NCI-H1105 (cell line): Measurements from ENCODE around the gene NECAB2.
A peak's percentile ranks its signal among the peaks of the same experiment; 100 is the strongest.

Source experiments
- DNase-seq: peaks from one replicate; lab custom pipeline; 2025; lab: John Stamatoyannopoulos, UW

Gene NECAB2

DNA sequence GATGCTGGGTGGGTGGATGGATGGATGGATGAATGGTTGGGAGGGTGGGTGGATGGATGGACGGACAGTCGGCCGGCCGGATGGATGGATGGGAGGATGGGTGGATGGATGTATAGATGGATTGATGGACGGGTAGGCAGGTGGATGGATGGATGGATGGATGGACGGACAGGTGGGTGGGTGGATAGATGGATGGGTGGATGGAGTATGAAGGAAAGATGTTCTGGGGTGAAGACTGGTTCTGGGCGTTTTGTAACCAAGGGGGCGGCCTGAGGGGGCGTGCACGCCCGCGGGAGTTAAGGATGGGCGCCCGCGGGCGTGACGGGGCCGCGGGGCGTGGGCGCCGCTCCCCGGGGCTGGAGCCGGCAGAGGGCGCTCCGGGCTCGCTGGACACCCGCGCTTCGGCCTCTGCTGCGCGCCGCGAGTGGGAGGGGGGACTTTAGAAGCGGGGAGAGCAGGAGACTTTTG is at the start of gene NECAB2:
Gene NECAB2, plus strand, starts transcription at position 407 of the 468 bp plus-strand sequence. CDS start 405 bp downstream, outside the sequence.
- peak; percentile 1 for DNase-seq

GRCh38 chr16:83920894-83921491 is 47.1 kb upstream of the NECAB2 start:
- no peak for DNase-seq

DNA sequence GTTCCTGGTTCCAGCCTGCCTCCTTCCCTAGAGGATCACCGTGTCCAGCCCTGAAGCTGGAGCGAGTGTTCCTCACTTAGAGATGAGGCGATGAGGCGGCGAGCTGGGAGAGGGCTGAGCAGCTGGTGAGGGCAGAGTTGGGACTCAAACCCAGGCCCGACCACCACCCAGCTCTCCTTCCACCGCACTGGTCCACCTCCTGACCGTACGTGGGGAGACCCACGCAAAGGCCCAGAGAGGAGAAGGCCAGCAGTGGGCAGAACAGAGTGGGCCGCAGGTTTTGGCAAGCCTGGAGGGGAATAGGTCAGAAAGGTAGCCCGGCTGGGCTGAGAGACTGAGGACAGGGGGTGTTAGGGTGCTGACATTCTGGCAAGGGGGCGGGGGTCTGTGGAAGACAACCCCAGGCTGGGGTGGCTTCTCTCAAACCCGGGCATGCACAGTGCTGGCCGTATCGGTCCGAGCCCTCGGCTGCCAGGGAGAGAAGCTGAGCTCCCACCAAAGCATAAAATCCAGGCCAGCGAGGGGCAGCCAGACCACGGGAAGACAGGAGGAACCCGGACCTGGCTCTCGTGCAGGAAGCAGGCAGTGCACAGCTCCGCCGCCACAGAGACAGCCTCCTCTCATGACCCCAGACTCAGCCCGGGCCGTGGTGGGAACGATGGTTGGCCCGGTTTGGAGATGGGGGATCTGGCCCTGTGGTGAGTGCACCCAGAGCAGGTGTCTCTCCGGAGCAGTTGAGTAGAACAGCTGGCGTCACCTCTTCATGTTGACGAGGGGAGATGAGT is 44.3 kb upstream of the NECAB2 start:
- DNase-seq: no peak

DNA sequence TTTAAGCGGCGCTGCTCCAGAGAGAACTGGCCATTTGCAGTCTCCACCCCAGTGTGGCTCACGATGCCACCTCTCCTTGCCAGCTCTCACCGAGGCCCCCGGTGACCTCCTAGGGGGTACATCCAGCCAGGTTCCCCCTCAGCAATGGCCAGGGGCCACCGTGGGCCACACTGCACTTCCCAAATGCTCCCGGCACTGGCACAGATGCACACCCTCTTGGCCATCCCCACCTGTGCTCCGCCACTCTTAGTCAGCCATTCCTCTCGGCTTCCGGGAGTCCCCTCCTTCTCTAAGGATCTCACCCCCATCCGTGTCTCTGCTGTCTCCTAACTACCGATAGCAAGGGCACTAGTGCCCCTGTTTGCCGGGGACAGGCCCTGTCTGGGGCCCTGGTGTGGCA is 43.4 kb upstream of the NECAB2 start:
- no peak for DNase-seq

DNA sequence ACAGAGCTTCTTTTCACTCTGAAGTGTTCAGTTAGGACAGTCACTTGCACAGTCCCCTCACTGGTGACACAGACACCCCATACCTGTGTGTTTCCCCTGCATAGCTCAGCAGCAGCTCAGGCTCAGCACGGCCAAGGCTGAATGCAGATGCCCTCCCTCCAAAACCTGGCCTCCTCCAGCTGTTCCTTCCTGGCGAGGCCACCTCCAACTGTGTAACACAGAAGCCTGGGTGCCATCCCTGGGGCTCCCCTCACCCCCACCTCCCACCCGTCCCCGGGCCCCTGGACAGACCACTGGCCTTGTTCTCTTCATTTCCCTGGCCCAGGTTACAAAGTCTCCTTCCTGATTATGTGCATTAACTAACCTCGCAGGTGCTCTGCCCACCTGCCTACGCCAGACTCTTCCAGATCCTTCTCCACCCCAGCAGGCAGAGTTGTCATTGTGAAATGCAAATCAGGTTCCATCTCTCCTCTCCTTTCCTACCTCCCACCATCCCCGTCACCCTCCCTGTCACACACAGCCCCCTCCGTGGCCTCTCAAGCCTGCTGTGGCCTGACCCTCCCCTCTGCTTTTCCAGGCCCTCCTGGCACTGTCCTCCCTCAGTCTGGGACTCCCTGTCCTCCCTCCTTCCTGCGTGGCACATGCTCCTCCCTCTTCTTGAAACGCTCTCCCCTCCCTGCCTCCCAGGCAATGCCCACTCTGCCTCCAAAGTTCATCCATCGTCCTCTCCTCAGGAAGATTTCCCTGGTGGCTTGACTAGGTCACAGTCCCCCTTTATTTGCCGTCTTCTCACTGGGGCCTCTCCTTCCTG is 42.7 kb upstream of the NECAB2 start:
- no peak for DNase-seq

DNA sequence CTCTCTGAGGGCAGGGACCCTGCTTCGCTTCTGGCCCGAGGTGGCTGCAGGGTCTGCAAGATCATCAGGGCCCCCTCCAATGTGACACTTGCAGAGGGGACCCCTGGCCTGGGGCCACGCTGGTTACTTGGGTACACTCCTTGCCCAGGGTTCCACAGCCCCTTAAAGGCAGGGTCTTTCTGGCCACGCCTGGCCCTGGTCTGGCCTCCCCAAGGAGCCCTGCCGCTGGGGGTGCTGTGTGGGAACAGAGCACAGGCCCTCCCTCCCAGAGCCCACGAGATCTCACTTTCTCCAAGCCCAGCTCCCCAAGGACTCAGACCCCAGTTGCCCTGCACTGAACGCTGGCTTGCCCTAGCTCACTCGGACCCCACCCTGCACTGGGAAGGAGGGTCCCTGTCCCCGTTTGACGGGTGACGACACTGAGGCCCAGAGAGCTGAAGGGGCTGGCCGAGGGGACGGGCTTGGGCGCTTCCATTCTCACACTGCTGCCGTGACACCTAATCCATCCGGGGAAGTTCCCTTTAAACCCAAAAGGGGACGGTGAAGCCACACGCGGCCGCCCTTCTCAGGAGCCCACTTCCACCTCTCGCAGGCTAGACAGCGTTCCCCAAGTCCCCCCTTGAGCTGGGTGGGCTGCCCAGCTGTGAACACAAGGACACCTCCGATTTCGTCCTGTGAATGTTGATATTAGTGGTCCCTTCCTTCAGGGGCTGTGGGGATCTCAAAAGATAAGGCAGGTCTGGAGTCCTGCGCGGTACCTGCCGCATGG is 41.9 kb upstream of the NECAB2 start:
- DNase-seq: no peak

- peak; percentile 15 for DNase-seq
Observed at GRCh38 chr16:83926726-83927397, 41.2 kb upstream of the NECAB2 start.

DNA sequence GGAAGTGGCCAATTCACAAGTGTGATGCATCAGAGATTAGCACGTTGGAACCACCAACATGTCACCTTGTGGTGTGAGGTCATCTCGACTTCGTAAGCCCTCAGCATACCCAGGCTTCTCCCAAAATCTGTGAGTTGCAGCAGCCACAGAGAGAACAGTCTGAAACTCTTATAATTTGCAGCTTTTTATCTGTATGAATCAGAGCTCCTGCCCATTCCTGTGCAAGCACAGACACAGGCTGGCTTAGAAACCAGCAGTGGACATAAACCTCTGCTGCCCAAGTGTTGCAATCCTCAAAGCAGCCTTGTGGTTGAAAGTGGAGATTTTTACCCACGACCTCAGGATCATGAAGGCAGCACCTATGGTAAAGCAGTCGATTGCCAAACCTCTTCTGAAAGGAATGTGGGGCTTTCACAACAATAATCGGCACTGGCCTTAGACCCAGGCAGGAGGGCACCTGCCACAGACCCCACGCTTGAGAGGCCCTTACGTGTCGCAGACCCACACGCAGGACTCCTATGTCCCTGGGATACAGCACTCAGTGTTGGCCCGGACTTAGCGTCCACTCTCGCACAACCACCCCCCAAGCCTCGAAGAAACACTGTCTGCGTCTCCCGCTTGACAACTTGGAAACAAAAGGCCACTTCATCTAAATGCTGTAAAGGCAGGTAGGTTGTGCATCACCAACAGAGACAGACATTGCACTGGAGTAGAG is 39.5 kb upstream of the NECAB2 start:
- no peak for DNase-seq

DNA sequence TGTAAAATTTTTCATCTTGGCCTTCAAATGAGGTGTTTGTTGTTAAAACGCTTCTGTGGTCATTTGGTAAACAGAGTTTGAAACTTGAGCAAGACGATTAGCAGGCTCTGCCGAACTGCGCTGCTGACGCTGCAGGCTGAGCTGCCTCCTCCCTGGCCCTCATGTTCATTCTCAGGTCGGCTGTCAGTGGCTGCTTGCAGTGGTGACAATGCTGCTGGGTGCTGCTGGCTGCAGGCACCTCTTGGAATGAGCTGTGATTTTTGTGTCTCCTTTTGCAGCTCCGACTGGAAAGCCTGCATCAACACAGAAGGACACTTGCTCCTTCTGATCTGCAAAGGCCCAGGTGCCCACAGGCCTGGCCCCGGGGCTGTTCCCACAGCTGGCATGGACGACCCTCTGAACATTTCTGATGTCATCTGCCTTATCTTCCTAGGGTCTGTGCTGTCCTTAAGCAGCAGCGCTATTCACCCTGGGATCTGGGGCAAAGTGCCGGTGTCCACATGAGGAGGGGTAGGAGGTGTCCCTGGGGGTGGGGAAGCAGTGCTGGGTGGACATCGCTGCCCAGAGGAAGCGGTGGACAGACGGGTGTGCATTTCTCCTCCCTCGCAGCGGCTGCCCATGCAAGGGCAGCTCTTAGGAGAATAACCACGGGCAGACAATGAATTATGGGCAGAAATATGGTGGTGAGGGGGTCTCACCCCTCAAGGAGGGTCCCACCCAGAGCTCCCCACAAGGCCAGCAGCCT is 38.1 kb upstream of the NECAB2 start:
- no peak for DNase-seq

DNA sequence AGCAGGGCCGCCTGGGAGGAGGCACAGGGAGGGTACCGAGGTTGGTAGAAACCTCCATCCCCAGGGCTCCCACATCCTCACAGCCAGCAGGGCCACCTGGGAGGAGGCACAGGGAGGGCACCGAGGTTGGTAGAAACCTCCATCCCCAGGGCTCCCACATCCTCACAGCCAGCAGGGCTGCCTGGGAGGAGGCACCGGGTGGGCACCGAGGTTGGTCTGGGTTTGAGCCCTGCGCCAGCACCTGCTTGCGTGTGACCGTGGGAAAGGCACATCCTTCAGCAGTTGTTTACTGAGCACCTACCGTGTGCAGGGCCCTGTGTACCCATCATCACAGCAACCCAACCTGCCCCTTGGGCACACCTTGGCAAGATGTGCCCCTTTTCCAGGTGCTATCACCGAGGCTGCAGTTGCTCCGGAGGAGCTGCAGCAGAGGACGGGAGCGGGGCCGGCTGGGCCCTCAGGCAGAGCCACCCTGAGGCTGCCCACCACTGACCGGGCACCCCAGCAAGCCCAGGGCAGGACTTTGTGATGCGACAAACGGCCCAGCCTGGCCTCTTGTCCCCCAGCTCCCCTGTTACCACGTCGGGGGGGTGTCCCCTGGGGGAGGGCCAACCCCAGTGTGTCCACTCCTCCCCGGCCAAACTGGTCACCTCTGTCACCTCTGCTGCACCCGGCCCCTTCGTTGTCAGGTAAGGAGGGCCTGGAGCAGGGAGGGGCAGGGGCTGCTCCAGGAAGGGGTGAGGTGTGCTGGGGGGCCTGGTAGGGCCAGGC is 37.1 kb upstream of the NECAB2 start:
- no peak for DNase-seq

GRCh38 chr16:83931556-83931955 is 36.5 kb upstream of the NECAB2 start:
- DNase-seq: no peak

DNA sequence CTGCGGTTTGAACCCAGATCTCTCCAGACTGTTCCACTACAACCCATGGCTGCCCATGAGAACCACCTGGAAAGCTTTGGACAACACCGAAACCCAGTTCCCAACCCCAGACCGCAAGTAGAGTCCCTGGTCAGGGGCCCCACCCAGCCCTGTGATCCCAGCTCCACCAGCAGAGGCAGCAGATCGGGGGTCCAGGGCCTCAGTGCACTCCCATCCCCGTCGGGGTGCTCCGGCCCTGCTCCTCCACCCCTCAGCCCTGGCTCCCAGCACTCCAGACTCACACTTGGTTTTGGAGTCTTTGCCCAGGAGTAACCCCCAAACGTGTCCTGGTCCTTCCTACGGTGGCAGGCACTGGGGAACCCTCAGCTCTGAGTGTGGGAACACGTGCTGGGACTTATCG is 35.7 kb upstream of the NECAB2 start:
- DNase-seq: no peak

DNA sequence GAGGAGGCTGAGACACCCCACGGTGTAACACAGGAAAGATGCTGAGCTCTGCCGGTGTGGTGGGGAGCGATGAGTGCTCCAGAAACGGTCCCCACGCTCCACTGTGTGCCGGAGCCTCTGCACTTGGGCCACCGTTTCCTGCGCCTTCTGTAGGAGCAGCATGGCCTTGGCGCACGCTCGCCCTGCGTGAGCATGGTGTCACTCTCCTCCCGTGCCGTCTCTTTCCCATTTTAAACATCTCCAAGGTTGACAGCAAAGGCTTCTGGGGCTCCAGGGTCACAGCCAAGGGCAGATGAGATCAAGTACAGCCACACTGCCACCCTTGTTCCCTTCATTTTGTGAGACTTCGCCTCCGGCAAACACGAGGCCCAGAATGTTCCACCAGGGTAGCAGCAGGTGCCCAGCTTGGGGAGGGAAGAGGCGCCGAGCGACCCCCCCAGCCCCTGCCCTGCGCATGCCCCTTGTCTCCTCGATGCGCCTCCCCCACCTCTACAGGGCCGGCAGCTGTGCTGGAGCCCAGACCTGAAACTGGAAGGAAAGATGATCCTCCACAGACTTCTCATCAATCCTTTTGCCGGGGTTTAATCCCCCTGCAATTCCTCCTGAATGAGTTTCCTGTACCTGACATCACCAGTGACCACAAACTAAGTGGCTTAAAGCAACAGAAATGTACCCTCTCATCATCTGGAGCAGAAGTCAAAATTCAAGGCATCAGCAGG is 34.9 kb upstream of the NECAB2 start:
- no peak for DNase-seq

- no peak for DNase-seq
Observed at GRCh38 chr16:83933885-83934683, 34.0 kb upstream of the NECAB2 start.

DNA sequence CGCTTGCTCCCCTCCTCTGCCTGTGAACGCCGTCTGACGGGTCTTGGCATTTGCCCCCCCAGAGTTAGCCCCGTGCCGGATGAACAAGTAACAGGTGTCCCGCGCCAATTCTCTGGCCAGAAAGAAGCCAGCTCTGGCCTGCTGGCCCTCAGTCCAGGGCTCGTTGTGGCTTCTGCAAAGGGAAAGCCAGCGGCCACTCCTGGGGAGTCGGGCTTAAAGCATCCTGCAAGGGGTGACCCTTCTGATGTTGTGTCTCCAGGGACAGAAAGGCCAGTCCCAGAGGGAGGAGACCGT is 33.4 kb upstream of the NECAB2 start:
- DNase-seq: no peak

GRCh38 chr16:83935005-83935857 is 32.8 kb upstream of the NECAB2 start:
- no peak for DNase-seq

- no peak for DNase-seq
Observed at GRCh38 chr16:83935858-83936255, 32.2 kb upstream of the NECAB2 start.
